HFFc6 (cell line): Measurements from ENCODE around the gene WNT5B. TPM values are rescaled to one million over a fixed set of nuclear protein-coding genes. Genes with fewer than 3 reads are reported as not detected.
"Not testable (repeated sequence)": the region's sequence is repeated elsewhere in the genome, so short reads cannot be mapped to it uniquely, and the experiment has no call there.

Experiments
- DNase-seq: peaks from one replicate; pipeline ENCODE4 v3.0.0-alpha.2; 2018
- H3K27ac Mint-ChIP-seq: 2 replicates; pipeline ENCODE4 v1.8.0; 2020; ENCODE audit warnings: mild to moderate bottlenecking, mixed read lengths
- H3K27me3 Mint-ChIP-seq: 2 replicates; pipeline ENCODE4 v1.8.0; 2021; ENCODE audit warnings: mild to moderate bottlenecking, moderate library complexity, mixed read lengths; ENCODE audit not compliant: insufficient read depth
- H3K36me3 Mint-ChIP-seq: 2 replicates; pipeline ENCODE4 v1.8.0; 2021; ENCODE audit warnings: low read depth, mixed read lengths
- H3K4me1 Mint-ChIP-seq: 2 replicates; pipeline ENCODE4 v1.8.0; 2020; ENCODE audit warnings: low read depth, mixed read lengths
- H3K4me3 Mint-ChIP-seq: 2 replicates; pipeline ENCODE4 v1.8.0; 2020; ENCODE audit warnings: mild to moderate bottlenecking, moderate library complexity, mixed read lengths
- H3K9me3 Mint-ChIP-seq: 2 replicates; pipeline ENCODE4 v1.8.0; 2020; ENCODE audit warnings: mild to moderate bottlenecking, mixed read lengths
- CTCF ChIP-seq: fragments of 200-600 bp; sonication (generic); IDR thresholded peaks from 2 replicates; pipeline ENCODE4 v1.5.0; 2021; ENCODE audit warnings: antibody characterized with exemption, mild to moderate bottlenecking
- total RNA-seq, 6 experiments: library from RNA; stranded (reverse); fragmentation: NEBNext Ultra II Directional; extraction: Animal tissue kit (Norgen Biotek cat#: 25700); gene quantifications; 2 replicates in 1 of 6; 3 replicates in 5 of 6; pipeline ENCODE4 v1.2.3, GENCODE V29; 2021

Gene WNT5B
- total RNA-seq, 6 experiments from 2014 or later: 191 to 289 (median 200) TPM

DNA sequence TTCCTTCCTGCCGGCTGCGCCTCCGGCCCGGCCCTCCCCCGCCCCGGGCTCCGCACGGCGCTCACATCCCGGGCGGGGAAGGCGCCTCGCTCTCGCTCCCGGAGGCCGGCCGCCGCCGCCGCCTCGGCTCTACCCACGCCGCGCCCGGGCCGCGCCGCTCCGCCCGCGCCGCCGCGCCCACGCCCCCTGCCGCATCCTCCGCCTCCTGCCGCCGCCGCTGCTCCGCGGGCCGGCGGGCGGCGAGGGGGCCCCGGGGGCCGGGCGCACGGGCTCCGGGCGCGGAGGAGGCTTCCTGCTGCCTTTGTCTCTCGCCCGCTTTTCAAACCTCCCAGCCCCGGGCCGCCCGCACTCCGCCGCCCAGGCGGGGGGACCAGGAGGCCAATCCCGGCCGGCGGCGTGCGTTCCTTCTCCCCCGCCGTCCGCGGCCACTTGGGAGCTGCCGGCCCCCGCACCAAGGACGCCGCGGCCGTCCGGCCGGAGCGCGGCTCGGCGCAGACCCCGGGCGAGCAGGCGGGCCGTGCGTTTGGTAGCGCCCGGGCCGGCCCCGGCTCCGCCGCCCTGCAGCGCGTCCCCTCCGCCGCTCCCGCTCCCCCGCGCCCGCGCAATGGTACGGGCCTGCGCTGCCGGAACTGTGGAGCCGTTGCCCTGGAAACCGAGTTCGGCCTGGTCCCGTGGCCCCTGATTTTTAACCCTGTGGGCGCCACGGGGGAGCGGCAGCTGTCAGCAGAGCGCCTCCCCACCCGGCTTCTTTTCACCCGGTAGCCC is 34.6 kb upstream of the WNT5B start, which contains the start of gene FBXL14:
Gene FBXL14, minus strand, starts transcription at position 321 of the 765 bp plus-strand sequence. CDS start 515 bp downstream, outside the sequence.
- peaks cover 35% of the 10 kb centered on the region for H3K36me3 Mint-ChIP-seq
- peaks cover 80% of the 10 kb centered on the region for H3K4me1 Mint-ChIP-seq
- no peaks in the 10 kb centered on the region for H3K9me3 Mint-ChIP-seq

DNA sequence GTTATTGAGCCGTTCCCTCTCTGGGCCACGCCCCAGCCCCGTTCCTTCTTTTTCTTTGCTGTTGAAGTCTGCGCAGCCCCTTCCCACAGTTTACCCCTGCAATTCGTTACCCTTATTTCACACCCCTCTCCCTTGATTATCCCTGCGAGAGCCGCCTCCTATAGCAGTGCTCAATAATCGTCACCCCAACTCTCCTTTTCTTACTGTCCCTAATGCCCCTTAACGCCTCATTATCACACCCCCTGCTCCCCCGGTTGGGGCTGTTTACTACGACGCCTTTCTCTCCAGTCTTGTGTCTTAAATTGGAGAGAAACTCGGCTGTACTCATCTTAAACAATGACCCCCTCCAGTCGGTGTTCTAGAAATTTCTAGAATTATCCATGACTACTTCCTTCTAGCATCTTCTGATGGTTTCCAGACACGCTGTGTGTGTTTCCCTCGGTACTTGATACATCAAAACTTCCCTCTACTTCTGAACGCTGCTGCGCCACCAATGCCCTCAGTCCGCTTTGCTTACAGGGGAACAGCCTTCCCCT is 33.9 kb upstream of the WNT5B start:
- 0 out of 2 replicates have a peak, but pooled peaks have one; percentile 12 for TF ChIP-seq CTCF
- H3K4me1 Mint-ChIP-seq: peaks cover 77% of the 10 kb centered on the region
- peaks cover 19% of the 10 kb centered on the region for H3K27me3 Mint-ChIP-seq

More for the DNA sequence above, 34.6 kb upstream of the WNT5B start, which contains the start of gene FBXL14:
- DNase-seq: peak; percentile 79
- TF ChIP-seq CTCF: no peak
- Mint-ChIP-seq H3K27me3 (peaks cover 19% of the 10 kb centered on the region), H3K4me3 (peak within 1 kb of the TSS; percentile 88), H3K27ac (peak within 1 kb of the TSS; percentile 98)

DNA sequence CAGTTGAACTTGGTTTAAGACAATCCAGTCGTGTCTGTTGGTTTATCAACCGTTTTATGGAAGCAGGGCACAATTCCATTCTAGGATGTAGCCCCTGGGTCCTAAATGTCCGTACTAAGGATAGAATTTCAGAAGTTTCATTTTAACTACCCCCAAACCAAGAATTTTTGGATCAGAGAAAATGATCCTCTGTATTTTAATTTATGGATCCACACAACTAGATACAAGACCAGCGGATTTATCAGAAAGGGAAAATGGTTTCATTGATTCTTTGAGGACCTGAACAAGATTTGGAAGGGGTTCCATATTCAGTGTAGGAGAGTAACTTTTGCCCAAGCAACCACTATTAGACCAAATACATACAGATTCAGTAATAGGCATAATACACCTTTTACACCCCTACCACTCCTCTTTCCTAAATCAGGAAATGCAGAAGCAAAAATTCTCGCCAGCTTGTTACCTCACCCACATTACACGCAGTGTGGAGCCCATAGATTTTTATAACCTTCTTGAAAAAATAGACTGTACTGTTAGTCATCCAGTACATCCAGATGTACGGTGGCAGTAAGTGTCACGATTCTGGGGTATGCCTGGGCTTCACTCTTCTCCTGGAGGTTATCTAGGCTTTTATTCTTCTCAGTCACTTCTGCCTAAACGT is 33.2 kb upstream of the WNT5B start:
- Mint-ChIP-seq H3K4me1 (peaks cover 77% of the 10 kb centered on the region), H3K4me3 (peak overlapping the region; percentile 88)
- DNase-seq: peak; percentile 80

More for the DNA sequence above, 33.9 kb upstream of the WNT5B start:
- peak overlapping the region; percentile 98 for H3K27ac Mint-ChIP-seq
- no peak for DNase-seq
- peak overlapping the region; percentile 88 for H3K4me3 Mint-ChIP-seq
- peaks cover 35% of the 10 kb centered on the region for H3K36me3 Mint-ChIP-seq
- no peaks in the 10 kb centered on the region for H3K9me3 Mint-ChIP-seq

DNA sequence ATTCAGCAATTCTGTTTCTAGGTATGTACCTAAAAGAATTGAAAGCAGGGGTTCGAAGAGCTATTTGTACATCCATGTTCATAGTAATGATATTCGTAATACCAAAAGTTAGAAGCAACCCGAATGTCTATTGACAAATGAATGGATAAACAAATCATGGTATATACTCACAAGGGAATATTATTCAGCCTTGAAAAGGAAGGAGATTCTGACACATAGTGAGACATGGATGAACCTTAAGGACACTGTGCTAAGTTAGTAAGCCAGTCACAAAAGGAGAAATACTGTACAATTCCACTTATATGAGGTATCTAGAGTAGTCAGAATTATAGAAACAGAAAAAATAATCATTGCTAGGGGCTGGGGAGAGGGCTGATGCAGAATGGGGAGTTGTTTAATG is 30.3 kb upstream of the WNT5B start:
- no peak for TF ChIP-seq CTCF
- Mint-ChIP-seq H3K27me3 (peaks cover 9% of the 10 kb centered on the region), H3K27ac (peak overlapping the region; percentile 44), H3K36me3 (peaks cover 16% of the 10 kb centered on the region), H3K9me3 (no peaks in the 10 kb centered on the region), H3K4me3 (no peak overlapping the region), H3K4me1 (peaks cover 79% of the 10 kb centered on the region)
- DNase-seq: no peak

More for the DNA sequence above, 33.2 kb upstream of the WNT5B start:
- TF ChIP-seq CTCF: no peak
- H3K36me3 Mint-ChIP-seq: peaks cover 31% of the 10 kb centered on the region
- no peaks in the 10 kb centered on the region for H3K9me3 Mint-ChIP-seq
- peaks cover 19% of the 10 kb centered on the region for H3K27me3 Mint-ChIP-seq
- peak overlapping the region; percentile 98 for H3K27ac Mint-ChIP-seq

- peak overlapping the region; percentile 39; the same call in 1 of the 2 replicates for H3K4me3 Mint-ChIP-seq
- H3K9me3 Mint-ChIP-seq, H3K27me3 Mint-ChIP-seq, DNase-seq: not testable (repeated sequence)
- peaks cover 84% of the 10 kb centered on the region for H3K4me1 Mint-ChIP-seq
- peaks cover 16% of the 10 kb centered on the region for H3K36me3 Mint-ChIP-seq
- peak overlapping the region; percentile 94 for H3K27ac Mint-ChIP-seq
These were observed 26.3 kb upstream of the WNT5B start for GRCh38 chr12:1602706-1603105.
